Measurements from ENCODE around the gene CAST.

Gene CAST

DNA sequence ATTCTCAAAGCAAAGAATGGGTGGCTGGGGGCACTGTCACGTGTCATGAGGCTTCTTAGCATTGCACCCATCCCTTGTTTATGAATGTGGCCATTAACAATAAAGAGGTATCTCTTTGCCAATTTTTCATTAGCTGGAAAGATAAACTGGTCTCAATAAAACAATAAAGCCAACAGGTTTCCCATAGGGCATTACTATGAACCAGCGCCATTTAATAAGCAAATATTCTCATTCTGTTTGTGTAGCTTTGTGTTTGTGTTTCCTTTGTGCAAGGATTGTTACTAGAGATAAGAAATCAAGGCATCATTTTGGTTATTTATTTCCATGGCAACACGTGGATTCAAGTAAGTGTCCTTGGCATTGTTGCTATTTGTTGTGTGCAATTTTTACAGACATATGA is 37.6 kb upstream of the CAST start:
- H3K4me3 ChIP-seq (ENCODE audit: low read depth, low read length), result no peak overlapping the region
- TF ChIP-seq, protein P1, sequence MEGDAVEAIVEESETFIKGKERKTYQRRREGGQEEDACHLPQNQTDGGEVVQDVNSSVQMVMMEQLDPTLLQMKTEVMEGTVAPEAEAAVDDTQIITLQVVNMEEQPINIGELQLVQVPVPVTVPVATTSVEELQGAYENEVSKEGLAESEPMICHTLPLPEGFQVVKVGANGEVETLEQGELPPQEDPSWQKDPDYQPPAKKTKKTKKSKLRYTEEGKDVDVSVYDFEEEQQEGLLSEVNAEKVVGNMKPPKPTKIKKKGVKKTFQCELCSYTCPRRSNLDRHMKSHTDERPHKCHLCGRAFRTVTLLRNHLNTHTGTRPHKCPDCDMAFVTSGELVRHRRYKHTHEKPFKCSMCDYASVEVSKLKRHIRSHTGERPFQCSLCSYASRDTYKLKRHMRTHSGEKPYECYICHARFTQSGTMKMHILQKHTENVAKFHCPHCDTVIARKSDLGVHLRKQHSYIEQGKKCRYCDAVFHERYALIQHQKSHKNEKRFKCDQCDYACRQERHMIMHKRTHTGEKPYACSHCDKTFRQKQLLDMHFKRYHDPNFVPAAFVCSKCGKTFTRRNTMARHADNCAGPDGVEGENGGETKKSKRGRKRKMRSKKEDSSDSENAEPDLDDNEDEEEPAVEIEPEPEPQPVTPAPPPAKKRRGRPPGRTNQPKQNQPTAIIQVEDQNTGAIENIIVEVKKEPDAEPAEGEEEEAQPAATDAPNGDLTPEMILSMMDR (IDR thresholded peaks at IDR 0.05; ENCODE audit: borderline replicate concordance, insufficient read depth, low read depth, low read length), result no peak

DNA sequence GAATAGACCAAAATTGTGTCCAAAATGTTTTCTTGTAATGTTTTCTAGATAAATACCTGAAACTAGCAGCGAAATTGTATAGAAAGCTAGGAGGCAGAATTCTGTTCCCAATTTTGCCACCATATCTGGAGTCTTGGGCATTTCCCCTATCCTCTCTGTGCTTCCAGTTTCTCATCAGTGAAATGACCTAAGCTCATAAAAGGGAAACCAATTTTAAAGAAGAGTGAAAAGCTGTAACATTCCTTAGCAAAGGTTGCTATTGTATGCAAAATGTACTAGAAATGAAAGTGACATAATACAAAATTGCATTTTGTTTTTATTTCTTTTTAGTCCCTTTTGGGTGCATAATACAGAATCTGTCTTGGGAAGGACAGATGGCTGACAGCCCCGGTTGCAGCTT is 36.8 kb upstream of the CAST start:
- no peak overlapping the region for H3K4me3 ChIP-seq (ENCODE audit: low read depth, low read length)
- TF ChIP-seq, protein P1 (IDR thresholded peaks at IDR 0.05; ENCODE audit: borderline replicate concordance, insufficient read depth, low read depth, low read length), result no peak

DNA sequence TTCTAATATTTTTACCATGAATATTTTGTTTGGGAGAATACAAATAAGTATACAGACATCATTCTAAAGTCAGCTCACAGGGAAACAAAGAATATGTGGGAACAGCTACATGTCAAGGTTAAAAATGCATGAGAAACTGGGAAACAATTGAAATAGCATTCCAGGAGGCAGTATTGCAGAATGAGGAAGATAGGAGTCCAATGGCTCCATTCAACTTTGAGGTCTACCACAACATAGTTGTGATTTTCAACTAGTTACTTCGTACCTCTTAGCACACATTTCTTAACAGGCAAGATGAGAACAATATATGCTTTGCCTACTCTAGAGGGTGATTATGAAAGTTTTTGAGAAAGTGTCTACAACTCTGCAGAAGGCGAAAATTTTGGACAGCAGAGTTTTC is 35.2 kb upstream of the CAST start:
- H3K4me3 ChIP-seq (ENCODE audit: low read depth, low read length), result no peak overlapping the region
- TF ChIP-seq, protein P1 (IDR thresholded peaks at IDR 0.05; ENCODE audit: borderline replicate concordance, insufficient read depth, low read depth, low read length), result no peak

DNA sequence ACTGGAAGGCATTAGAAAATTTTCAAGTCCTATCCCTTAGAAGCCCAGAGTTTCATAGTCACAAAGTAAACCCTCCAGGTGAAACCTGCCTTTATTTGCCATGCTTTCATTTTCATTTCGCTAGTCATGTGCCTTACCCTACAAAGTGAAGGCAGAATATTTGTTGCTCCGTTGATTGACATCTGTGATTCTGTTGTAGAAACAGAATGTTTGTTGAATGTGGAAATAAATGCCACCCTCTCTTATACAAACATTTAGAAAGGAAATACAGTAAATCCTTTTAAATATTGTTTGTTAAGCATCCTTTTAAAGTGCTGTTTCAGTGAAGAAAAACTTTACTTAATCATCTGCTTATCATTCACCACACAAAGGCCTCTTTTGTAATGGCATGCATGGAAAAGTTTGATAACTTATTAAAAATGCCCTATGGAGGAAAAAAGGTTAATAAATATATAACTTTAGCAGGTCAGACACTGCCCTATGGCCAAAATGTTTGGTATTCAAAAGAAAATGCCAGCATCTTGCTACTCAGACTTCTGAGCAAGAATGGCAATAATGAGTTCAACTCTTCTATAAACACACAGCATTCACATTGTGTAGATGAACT is 34.3 kb upstream of the CAST start:
- TF ChIP-seq, protein P1 (IDR thresholded peaks at IDR 0.05; ENCODE audit: borderline replicate concordance, insufficient read depth, low read depth, low read length), result no peak
- H3K4me3 ChIP-seq (ENCODE audit: low read depth, low read length), result no peak overlapping the region

DNA sequence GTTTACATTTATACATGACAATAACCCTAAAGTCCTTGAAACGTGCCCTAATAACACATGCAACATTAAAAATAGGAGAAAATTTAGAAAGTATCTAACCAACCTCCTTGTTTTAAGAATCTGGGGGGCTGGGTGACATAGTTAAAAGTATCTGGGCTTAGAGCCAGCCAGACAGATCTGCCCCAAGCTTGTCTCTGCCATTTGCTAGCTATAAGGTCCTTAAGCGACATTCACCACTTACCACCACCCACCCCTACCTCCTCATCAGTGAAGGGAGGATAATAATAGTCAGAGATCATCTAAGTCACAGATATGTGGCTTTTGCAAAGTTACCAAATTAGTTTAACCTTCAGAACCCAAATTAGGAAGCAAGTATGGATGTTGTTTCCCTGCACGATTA is 33.8 kb upstream of the CAST start:
- TF ChIP-seq, protein P1 (IDR thresholded peaks at IDR 0.05; ENCODE audit: borderline replicate concordance, insufficient read depth, low read depth, low read length), result no peak
- H3K4me3 ChIP-seq (ENCODE audit: low read depth, low read length), result no peak overlapping the region

DNA sequence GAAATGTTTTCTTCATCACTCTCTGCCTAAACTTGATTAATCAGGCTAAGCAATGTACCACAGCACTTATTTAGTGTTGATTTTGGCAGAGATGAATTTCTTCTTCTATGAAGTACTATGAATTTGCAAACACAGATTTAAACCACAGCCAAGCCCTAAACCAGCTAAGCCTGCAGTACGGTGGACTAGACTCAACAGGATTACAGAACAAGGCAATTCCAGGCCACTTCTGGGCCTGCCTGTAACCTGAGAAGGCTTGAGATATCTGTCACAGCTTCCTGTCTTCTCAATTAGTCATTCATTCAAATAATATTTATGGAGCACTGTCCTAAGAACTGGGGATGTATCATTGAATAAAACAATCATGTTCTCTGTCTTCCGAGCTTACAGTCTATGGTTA is 32.4 kb upstream of the CAST start:
- TF ChIP-seq, protein P1 (IDR thresholded peaks at IDR 0.05; ENCODE audit: borderline replicate concordance, insufficient read depth, low read depth, low read length), result no peak

DNA sequence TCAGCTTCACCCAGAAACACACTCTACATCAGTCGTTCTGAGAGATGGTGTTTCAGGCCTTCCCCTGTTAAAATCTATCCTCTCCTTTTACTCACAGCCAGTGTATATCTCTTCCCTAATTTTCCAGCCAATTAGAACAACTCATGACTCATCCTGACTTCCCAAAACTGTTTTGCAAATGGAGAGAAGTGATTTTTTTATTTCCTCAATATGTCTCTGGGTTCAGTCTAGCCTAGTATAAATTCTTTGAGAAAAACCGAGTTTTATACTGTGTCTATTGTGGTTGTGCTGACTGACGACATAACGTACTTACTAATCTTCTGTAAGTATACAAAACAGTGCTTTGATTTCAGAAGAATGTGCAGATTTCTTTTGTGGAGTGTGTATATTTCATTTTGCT is 28.4 kb upstream of the CAST start:
- H3K4me3 ChIP-seq (ENCODE audit: low read depth, low read length), result no peak overlapping the region
- TF ChIP-seq, protein P1 (IDR thresholded peaks at IDR 0.05; ENCODE audit: borderline replicate concordance, insufficient read depth, low read depth, low read length), result no peak

More for the DNA sequence above, 32.4 kb upstream of the CAST start:
- no peak overlapping the region for H3K4me3 ChIP-seq (ENCODE audit: low read depth, low read length)
